ENCODE measurements around the gene ANKRD62. TPM values are rescaled to one million over a fixed set of nuclear protein-coding genes. Genes with fewer than 3 reads are reported as not detected.

Gene ANKRD62
- total and polyA plus RNA-seq, 3 experiments from 2014 or later, result not detected

- H3K4me3 Mint-ChIP-seq, result no peak overlapping the region
- H3K27ac ChIP-seq (ENCODE audit: low read depth, low read length), result no peak overlapping the region
- H3K36me3 Mint-ChIP-seq, result no peaks in the 10 kb centered on the region
- no peaks in the 10 kb centered on the region for H3K9me3 Mint-ChIP-seq
- no peak overlapping the region for H3K27ac Mint-ChIP-seq
- no peaks in the 10 kb centered on the region for H3K9me3 ChIP-seq (ENCODE audit: low read length)
- DNase-seq, result no peak
- peaks cover 0 to 4% of the 10 kb centered on the region in 2 donors for H3K27me3 Mint-ChIP-seq
- no peak overlapping the region for H3K4me3 ChIP-seq (ENCODE audit: low read length)
- H3K36me3 ChIP-seq (ENCODE audit: insufficient read depth, low read length), result no peaks in the 10 kb centered on the region
- no peaks in the 10 kb centered on the region for H3K4me1 Mint-ChIP-seq
- no peaks in the 10 kb centered on the region for H3K27me3 ChIP-seq (ENCODE audit: insufficient read depth, low read length, poor library complexity, severe bottlenecking)
- CTCF ChIA-PET, result no interaction called here
- POLR2A ChIA-PET, result no interaction called here
- H3K4me1 ChIP-seq (ENCODE audit: insufficient read depth, low read length), result no peaks in the 10 kb centered on the region
These were observed 7.4 kb upstream of the ANKRD62 start for GRCh38 chr18:12086249-12086648.

GRCh38 chr18:12086677-12087470 lies 6.8 kb upstream of the ANKRD62 start:
- no peak for DNase-seq
- ChIA-PET CTCF (no interaction called here), POLR2A (no interaction called here)
- peaks cover 0 to 4% of the 10 kb centered on the region in 2 donors for H3K27me3 Mint-ChIP-seq
- no peaks in the 10 kb centered on the region for H3K4me1 Mint-ChIP-seq
- H3K9me3 ChIP-seq (ENCODE audit: low read length), result no peaks in the 10 kb centered on the region
- H3K27me3 ChIP-seq (ENCODE audit: insufficient read depth, low read length, poor library complexity, severe bottlenecking), result no peaks in the 10 kb centered on the region
- no peak overlapping the region for H3K27ac ChIP-seq (ENCODE audit: low read depth, low read length)
- H3K27ac Mint-ChIP-seq, result no peak overlapping the region
- H3K4me3 Mint-ChIP-seq, result no peak overlapping the region
- H3K36me3 Mint-ChIP-seq, result no peaks in the 10 kb centered on the region
- no peaks in the 10 kb centered on the region for H3K9me3 Mint-ChIP-seq
- H3K4me1 ChIP-seq (ENCODE audit: insufficient read depth, low read length), result no peaks in the 10 kb centered on the region
- H3K4me3 ChIP-seq (ENCODE audit: low read length), result no peak overlapping the region
- H3K36me3 ChIP-seq (ENCODE audit: insufficient read depth, low read length), result no peaks in the 10 kb centered on the region

GRCh38 chr18:12087471-12088025 lies 6.1 kb upstream of the ANKRD62 start:
- POLR2A ChIA-PET, result no interaction called here
- Histone ChIP-seq H3K36me3 (ENCODE audit: insufficient read depth, low read length) (no peaks in the 10 kb centered on the region), H3K27me3 (ENCODE audit: insufficient read depth, low read length, poor library complexity, severe bottlenecking) (no peaks in the 10 kb centered on the region), H3K4me3 (ENCODE audit: low read length) (no peak overlapping the region), H3K9me3 (ENCODE audit: low read length) (no peaks in the 10 kb centered on the region), H3K27ac (ENCODE audit: low read depth, low read length) (no peak overlapping the region), H3K4me1 (ENCODE audit: insufficient read depth, low read length) (no peaks in the 10 kb centered on the region)
- H3K4me1 Mint-ChIP-seq, result no peaks in the 10 kb centered on the region
- no peaks in the 10 kb centered on the region for H3K9me3 Mint-ChIP-seq
- H3K36me3 Mint-ChIP-seq, result no peaks in the 10 kb centered on the region
- no peak for DNase-seq
- H3K27ac Mint-ChIP-seq, result no peak overlapping the region
- CTCF ChIA-PET, result no interaction called here
- H3K4me3 Mint-ChIP-seq, result no peak overlapping the region
- peaks cover 0 to 1% of the 10 kb centered on the region in 2 donors for H3K27me3 Mint-ChIP-seq

- Histone ChIP-seq H3K9me3 (ENCODE audit: low read length) (no peaks in the 10 kb centered on the region), H3K4me1 (ENCODE audit: insufficient read depth, low read length) (no peaks in the 10 kb centered on the region), H3K4me3 (ENCODE audit: low read length) (no peak overlapping the region), H3K27ac (ENCODE audit: low read depth, low read length) (no peak overlapping the region), H3K27me3 (ENCODE audit: insufficient read depth, low read length, poor library complexity, severe bottlenecking) (no peaks in the 10 kb centered on the region), H3K36me3 (ENCODE audit: insufficient read depth, low read length) (no peaks in the 10 kb centered on the region)
- Mint-ChIP-seq H3K27ac (no peak overlapping the region), H3K27me3 (peaks cover 0 to 1% of the 10 kb centered on the region in 2 donors), H3K36me3 (no peaks in the 10 kb centered on the region), H3K9me3 (no peaks in the 10 kb centered on the region), H3K4me3 (no peak overlapping the region), H3K4me1 (no peaks in the 10 kb centered on the region)
- CTCF ChIA-PET, result no interaction called here
- DNase-seq, result no peak
- POLR2A ChIA-PET, result no interaction called here
These were observed 5.5 kb upstream of the ANKRD62 start for GRCh38 chr18:12088096-12088495.

GRCh38 chr18:12088731-12089375 lies 4.8 kb upstream of the ANKRD62 start:
- CTCF ChIA-PET, result no interaction called here
- no peak overlapping the region for H3K27ac ChIP-seq (ENCODE audit: low read depth, low read length)
- no peak overlapping the region for H3K4me3 ChIP-seq (ENCODE audit: low read length)
- Mint-ChIP-seq H3K27me3 (peaks cover 0 to 1% of the 10 kb centered on the region in 2 donors), H3K4me3 (no peak overlapping the region), H3K9me3 (peaks cover 0 to under 1% (median 0%) of the 10 kb centered on the region in 5 donors), H3K4me1 (no peaks in the 10 kb centered on the region), H3K36me3 (no peaks in the 10 kb centered on the region), H3K27ac (no peak overlapping the region)
- no peaks in the 10 kb centered on the region for H3K4me1 ChIP-seq (ENCODE audit: insufficient read depth, low read length)
- no peaks in the 10 kb centered on the region for H3K27me3 ChIP-seq (ENCODE audit: insufficient read depth, low read length, poor library complexity, severe bottlenecking)
- no peaks in the 10 kb centered on the region for H3K36me3 ChIP-seq (ENCODE audit: insufficient read depth, low read length)
- no peaks in the 10 kb centered on the region for H3K9me3 ChIP-seq (ENCODE audit: low read length)
- no peak for DNase-seq
- POLR2A ChIA-PET, result no interaction called here

GRCh38 chr18:12091538-12092141 lies 2.0 kb upstream of the ANKRD62 start:
- ChIA-PET POLR2A (no interaction called here), CTCF (no interaction called here)
- H3K9me3 Mint-ChIP-seq, result peaks cover 0 to 3% (median 0%) of the 10 kb centered on the region in 5 donors
- no peaks in the 10 kb centered on the region for H3K36me3 ChIP-seq (ENCODE audit: insufficient read depth, low read length)
- H3K4me3 Mint-ChIP-seq, result no peak overlapping the region
- H3K4me1 ChIP-seq (ENCODE audit: insufficient read depth, low read length), result no peaks in the 10 kb centered on the region
- DNase-seq, result no peak
- no peaks in the 10 kb centered on the region for H3K36me3 Mint-ChIP-seq
- no peaks in the 10 kb centered on the region for H3K27me3 ChIP-seq (ENCODE audit: insufficient read depth, low read length, poor library complexity, severe bottlenecking)
- H3K27ac Mint-ChIP-seq, result no peak overlapping the region
- no peak overlapping the region for H3K4me3 ChIP-seq (ENCODE audit: low read length)
- H3K4me1 Mint-ChIP-seq, result no peaks in the 10 kb centered on the region
- H3K9me3 ChIP-seq (ENCODE audit: low read length), result no peaks in the 10 kb centered on the region
- H3K27me3 Mint-ChIP-seq, result peaks cover 0 to 1% of the 10 kb centered on the region in 2 donors
- no peak overlapping the region for H3K27ac ChIP-seq (ENCODE audit: low read depth, low read length)

- Histone ChIP-seq H3K27me3 (ENCODE audit: insufficient read depth, low read length, poor library complexity, severe bottlenecking) (no peaks in the 10 kb centered on the region), H3K4me3 (ENCODE audit: low read length) (no peak overlapping the region), H3K27ac (ENCODE audit: low read depth, low read length) (no peak overlapping the region), H3K4me1 (ENCODE audit: insufficient read depth, low read length) (no peaks in the 10 kb centered on the region), H3K9me3 (ENCODE audit: low read length) (no peaks in the 10 kb centered on the region), H3K36me3 (ENCODE audit: insufficient read depth, low read length) (no peaks in the 10 kb centered on the region)
- Mint-ChIP-seq H3K36me3 (no peaks in the 10 kb centered on the region), H3K27me3 (peaks cover 0 to 1% of the 10 kb centered on the region in 2 donors), H3K9me3 (peaks cover 0 to 3% (median 0%) of the 10 kb centered on the region in 5 donors), H3K4me3 (no peak overlapping the region), H3K27ac (no peak overlapping the region), H3K4me1 (no peaks in the 10 kb centered on the region)
- ChIA-PET POLR2A (no interaction called here), CTCF (no interaction called here)
- no peak for DNase-seq
These were observed 1.0 kb upstream of the ANKRD62 start for GRCh38 chr18:12092398-12093229.
